HG02938 (cell line): Measurements from ENCODE around the gene FAAH.

Experiments
- ATAC-seq: cut with Tn5 transposase; IDR thresholded peaks from one replicate; pipeline ENCODE4 v1.9.1; 2021; ENCODE audit warnings: mild to moderate bottlenecking, moderate library complexity; ENCODE audit not compliant: unreplicated experiment

FAAH gene

GRCh38 chr1:46421739-46422138 lies 27.6 kb downstream of the FAAH start:
- ATAC-seq = no peak

DNA sequence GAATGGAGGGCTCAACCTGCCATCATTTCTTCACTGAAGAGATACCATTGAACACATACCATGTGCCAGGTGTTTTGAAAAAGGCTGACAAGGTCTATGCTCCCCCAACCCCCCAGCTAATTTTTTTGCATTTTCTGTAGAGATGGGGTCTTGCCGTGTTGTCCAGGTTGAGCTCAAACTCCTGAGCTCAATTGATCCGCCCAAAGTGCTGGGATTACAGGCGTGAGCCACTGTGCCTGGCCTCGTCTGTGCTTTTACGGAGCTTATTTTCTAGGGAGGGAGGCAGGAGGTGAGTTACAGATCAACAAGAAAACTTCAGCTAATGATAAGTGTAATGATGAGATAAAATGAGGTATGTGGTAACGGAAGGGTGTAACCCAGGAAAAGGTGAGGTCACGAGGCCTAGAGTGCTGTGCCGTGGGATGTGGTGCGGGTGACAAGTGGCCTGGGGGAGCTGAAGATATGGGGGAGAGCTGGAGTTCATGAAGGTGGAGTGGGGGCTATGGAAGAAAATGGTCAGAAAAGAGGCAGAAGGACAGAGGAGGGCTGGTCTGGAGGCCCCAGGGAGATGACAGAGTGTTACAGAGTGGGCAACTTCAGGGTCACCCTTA lies 28.2 kb downstream of the FAAH start:
- no peak for ATAC-seq

- no peak for ATAC-seq
Observed at GRCh38 chr1:46423574-46424240, 29.6 kb downstream of the FAAH start.

DNA sequence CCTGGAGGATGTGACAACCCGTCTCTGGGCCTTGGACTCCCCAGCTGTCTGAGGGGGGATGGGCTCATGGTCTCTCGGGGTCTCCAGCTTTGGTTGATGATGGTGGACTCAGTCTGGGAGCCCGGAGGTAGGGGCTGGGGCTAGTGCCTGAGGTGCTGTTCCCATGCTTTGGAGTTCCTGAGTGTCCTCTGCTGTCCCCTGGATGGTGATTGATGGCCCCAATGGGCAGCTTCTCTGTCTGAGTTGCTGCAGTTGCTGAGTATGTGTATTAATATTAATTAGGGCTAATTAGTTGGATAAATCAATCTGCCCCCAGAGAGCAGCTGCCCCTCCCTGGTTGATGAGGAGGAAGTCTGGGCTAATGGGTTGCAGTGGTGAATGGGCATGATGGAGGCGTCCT lies 30.6 kb downstream of the FAAH start:
- ATAC-seq = no peak

DNA sequence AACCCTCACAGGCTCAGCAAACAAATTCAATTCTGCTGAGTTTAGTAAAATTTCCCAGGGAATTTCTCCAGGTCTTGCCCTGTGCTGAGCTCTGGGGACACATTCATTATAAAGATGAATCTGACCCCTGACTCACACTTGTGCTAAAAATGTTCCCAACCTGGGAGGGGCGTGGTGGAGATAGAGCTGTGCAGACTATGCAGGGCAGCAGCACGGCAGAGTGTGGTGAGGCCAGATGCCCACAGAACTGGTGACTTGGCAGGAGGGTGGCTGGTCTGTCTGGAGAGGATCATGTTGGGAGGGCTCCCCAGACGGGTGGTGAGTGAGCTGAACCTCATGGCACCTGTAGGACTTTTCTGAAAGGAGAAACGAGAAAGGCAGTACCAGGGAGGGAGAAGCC lies 31.6 kb downstream of the FAAH start:
- ATAC-seq = no peak

DNA sequence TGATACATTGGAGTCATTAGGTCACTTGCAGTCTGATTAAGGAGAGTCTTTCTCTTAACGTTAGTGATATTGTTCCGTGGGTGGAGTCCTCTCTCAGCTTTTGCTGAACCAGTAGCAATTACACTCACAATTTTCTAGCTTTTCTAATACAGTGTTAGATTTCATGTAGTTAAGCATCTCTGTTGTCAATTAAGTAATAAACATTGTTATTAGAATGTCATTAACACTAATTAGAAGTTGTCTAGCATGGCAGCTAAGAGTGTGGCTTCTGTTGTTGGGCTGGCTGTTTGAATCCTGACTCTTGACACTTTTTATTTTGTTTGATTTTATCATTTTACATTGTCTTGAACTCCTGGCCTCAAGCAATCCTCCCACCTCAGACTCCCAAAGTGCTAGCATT lies 33.4 kb downstream of the FAAH start:
- no peak for ATAC-seq

DNA sequence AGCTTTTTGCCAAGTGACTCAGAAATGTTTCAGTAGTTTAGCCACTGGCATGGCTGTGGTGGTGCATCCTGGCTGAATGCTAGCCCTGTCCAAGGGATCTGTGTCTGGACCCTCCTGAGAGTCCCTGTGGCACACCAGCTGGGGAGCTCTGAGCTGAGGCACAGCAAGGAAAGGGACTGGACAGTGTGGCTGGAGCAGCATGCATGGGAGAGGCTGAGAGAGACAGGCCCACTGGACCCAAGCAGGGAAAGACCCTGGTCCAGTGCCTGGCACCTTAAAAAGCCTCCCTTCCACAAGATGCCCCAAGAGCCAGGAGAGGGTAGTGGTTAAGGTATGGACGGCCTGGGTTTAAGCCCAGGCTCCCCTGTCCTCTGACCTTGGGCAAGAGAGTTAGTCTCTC lies 35.3 kb downstream of the FAAH start:
- ATAC-seq = no peak

GRCh38 chr1:46431695-46432094 lies 37.6 kb downstream of the FAAH start:
- no peak for ATAC-seq

DNA sequence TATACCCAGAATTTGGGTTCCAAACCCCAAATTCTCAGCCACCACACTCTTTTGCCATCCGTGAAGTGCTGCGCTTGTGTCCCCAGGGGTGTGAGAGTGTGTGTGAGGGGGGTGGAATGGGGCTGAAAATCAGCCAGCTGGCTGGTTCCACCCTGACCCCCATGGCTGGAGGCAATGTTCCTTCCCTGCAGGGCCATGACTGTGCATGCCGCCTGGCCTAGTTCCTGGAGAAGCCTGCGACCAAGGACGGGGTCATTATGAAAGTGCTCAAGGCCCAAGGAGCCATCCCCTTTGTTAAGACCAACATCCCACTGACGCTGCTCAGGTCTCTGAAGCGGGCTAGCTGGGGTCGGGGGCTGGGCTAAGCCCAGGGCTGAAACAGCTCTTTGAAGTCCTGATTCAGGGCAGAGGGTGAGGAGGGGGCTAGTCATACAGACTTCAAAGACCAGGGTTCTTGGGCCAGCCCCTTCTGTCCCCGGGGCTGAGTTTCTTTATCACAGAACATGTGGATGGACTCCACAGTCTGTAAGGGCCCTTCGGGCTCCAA lies 38.7 kb downstream of the FAAH start:
- no peak for ATAC-seq

- no peak for ATAC-seq
Observed at GRCh38 chr1:46434358-46434757, 40.2 kb downstream of the FAAH start.

DNA sequence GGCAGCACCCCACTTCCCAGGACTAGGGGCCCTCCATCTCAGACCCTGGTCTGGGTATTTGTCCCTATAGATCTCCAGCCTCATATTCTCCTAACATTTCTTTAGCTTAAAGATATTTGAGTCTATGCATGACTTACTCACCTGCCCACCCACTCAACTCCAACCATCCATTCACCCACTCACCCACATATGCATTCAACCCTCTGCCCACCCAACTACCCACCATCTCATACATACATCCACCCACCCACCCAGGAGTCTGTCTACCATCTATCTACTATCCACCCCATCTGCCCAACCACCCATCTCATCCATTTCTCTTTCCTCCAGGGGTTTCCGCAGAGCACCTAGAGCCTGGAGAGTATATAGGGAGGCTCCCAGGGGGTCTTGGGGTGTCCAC lies 42.7 kb downstream of the FAAH start:
- ATAC-seq = no peak

DNA sequence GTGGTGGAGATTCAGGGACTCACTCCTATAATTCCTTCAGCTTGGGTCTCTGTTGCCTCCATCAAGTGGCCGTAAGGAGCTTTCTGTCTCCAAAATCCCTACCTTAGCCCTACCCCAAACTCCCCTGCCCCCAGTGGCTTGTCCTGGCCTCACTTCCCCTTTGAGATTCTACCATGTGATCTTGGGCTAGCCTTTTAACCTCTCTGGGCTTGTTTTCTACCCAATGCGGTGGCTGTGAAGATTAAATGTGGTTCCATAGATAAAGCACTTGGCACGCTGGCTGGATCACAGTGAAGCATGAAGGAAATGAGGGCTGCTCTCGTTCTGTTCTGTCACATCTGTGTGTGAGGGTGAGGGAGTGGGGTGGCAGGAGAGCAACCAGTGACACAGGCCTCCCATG lies 43.6 kb downstream of the FAAH start:
- ATAC-seq = no peak

GRCh38 chr1:46438346-46438745 lies 44.2 kb downstream of the FAAH start:
- ATAC-seq = no peak

- no peak for ATAC-seq
Observed at GRCh38 chr1:46440478-46440877, 46.4 kb downstream of the FAAH start.

DNA sequence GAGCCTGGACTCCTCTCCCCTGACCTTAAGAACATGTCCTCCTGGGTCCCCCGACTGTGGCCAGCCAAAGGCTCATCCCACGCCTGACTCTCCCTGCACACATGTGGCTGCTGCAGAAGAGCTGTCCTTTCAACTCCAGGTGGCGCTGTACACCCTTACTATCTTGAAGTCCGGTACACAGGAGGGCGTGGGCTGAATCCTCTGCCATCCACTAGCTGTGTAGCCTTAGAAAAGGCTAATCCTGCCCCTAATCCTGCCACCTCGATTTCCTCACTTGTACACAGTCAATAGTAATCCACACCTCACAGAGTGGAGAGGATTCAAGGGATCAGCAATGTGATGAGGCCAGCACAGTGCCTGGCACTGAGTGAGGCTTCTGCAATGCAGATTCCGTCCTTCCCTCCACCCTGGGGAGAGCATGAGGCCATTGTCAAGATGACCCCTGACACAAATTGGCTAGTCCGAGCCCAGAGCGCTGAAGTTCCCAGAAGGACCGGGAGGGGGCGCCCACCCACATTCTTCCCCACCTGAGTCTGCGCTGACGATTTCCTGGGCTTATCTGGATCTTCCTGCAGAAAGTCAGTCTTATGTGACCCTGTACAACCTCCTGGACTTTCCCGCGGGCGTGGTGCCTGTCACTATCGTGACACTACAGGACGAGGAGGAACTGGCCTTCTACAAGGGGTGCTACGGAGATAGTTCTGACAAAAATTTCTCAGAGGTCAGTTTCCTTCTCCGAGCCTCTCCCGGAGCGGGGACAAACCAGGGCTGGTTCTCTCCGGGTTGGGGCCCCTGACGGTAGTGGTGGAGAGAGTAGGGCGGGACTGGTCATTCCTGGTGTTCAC lies 48.4 kb downstream of the FAAH start:
- peak; percentile 65 for ATAC-seq

- ATAC-seq = no peak
Observed at GRCh38 chr1:46444466-46444865, 50.3 kb downstream of the FAAH start.

DNA sequence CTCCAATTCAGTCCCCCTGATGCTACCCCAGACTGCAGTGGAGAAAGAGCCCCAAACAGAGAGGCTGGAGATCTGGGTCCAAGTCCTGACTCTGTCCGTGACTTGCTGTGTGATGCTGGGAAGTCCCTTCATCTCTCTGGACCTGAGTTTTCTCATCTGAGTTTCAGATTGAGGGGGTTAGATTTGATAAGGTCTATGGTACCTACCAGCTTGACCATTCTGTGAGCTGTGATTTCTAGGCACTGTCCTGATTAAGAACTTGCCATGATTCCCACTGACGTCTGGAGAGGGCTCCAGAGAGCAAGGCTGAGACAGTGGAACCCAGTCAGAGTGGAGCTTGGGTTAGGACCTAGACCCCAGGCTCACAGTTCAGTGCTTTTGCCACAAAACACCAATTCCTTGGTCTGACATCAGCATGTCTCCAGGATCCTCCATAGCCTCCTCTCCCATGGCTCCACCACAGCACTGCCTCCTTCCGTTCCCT lies 51.7 kb downstream of the FAAH start:
- no peak for ATAC-seq

DNA sequence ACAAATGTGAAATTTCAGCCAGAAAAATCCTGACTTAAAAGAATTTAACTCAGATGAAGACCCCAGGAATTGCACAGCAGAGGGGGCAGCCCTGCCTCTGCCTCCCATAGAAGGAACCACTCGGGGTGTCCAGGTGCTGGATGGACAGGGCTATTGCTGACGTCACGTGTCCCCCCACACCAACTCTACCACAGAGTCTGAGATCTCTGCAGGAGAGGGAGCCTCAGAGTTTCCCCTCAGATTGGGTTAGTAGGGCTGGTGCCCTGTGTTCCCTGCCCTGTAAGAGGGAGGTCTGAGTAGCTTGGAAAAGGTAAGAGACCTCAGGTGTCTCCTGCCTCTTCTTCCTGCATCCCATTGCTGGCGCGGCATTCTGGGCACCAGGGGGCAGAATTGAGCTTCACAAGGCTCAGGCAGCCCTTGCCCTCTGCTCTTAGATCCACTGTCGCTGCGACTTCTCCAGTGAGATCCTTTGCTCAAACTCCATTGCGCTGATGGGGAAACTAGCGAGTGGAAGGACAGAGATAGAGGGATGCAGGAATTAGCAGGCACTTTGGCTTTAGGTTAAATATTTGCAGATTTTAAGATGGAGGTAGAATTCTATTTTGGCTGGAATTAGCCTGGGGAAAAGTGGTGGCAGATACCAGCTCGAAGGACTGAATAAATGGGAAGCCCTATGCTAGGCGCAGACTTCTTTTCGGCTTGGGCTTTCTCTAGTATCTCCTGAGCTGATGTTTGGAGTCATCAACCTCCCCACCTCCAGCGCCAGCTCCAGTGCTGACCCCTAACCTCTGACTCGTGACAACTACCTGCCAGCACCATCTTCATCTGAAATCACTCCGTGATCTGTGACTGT lies 52.8 kb downstream of the FAAH start:
- ATAC-seq = no peak

DNA sequence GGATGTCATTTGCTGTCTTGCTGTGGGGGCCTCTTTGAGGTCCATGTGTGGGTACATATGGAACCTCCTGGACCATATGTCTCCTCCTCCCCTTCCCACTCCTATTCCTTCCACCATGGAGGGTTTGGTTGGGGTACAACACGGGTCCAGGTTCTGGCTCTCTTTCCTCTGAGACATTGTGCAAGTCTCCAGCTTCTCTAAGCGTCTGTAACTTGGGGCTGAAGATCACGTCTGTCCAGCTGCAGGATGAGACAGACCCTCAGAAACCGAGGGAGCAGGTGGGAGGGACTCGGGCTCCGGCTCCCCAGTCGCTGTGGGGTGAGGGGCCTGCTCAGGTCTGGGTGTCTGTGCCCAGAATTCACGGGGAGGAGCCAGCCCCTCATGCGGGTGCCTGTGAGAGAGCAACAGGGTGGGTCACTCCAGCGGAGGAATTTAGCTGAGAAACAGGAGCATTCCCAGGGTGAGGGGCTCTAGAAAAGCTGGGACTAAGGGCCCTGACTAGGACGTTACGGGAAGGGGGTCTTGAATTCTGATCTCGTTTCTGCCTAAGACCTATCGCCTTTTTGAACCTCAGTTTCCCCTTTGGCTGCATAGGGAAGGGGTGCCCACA lies 53.5 kb downstream of the FAAH start:
- ATAC-seq = no peak
